Measurements from ENCODE around the gene TMEM238.
"Not testable (repeated sequence)": the region's sequence is repeated elsewhere in the genome, so short reads cannot be mapped to it uniquely, and the experiment has no call there.

TMEM238 gene

GRCh38 chr19:55410168-55410567 is 26.1 kb upstream of the TMEM238 start:
- TF ChIP-seq, protein P1, sequence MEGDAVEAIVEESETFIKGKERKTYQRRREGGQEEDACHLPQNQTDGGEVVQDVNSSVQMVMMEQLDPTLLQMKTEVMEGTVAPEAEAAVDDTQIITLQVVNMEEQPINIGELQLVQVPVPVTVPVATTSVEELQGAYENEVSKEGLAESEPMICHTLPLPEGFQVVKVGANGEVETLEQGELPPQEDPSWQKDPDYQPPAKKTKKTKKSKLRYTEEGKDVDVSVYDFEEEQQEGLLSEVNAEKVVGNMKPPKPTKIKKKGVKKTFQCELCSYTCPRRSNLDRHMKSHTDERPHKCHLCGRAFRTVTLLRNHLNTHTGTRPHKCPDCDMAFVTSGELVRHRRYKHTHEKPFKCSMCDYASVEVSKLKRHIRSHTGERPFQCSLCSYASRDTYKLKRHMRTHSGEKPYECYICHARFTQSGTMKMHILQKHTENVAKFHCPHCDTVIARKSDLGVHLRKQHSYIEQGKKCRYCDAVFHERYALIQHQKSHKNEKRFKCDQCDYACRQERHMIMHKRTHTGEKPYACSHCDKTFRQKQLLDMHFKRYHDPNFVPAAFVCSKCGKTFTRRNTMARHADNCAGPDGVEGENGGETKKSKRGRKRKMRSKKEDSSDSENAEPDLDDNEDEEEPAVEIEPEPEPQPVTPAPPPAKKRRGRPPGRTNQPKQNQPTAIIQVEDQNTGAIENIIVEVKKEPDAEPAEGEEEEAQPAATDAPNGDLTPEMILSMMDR (IDR thresholded peaks at IDR 0.05; ENCODE audit: low read depth, low read length), result no peak
- Histone ChIP-seq H3K27ac (no peak overlapping the region), H3K9me3 (ENCODE audit: severe bottlenecking) (peaks cover 12% of the 10 kb centered on the region), H3K4me3 (ENCODE audit: low read depth, low read length) (no peak overlapping the region), H3K27me3 (ENCODE audit: insufficient read depth, low read depth, severe bottlenecking) (no peaks in the 10 kb centered on the region), H3K36me3 (peaks cover 21% of the 10 kb centered on the region)
- DNase-seq, result no peak

GRCh38 chr19:55409179-55409578 is 25.1 kb upstream of the TMEM238 start:
- not testable (repeated sequence) for H3K4me3 ChIP-seq (ENCODE audit: low read depth, low read length); DNase-seq; H3K27me3 ChIP-seq (ENCODE audit: insufficient read depth, low read depth, severe bottlenecking)
- Histone ChIP-seq H3K9me3 (ENCODE audit: severe bottlenecking) (peaks cover 12% of the 10 kb centered on the region), H3K36me3 (peaks cover 31% of the 10 kb centered on the region), H3K27ac (peak overlapping the region; percentile 100)

DNA sequence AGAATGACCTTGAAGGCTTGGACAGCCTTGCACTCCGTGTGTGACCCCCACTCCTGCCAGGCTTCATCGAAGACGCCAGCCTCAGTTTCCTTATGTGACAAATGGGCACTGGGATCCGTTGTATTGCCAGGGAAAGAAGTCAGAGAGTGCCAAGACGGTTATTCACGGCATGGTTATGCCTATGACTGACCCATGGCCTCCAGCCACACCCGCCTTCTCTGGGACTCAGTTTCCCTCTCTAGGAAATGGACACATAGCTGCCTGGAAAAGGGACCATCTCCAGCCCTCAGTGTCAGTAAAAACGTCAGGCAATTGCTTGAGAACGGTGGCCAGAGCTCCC is 24.4 kb upstream of the TMEM238 start:
- H3K27ac ChIP-seq, result peak overlapping the region; percentile 100
- no peak for DNase-seq
- TF ChIP-seq, protein P1 (IDR thresholded peaks at IDR 0.05; ENCODE audit: low read depth, low read length), result no peak
- H3K36me3 ChIP-seq, result peaks cover 38% of the 10 kb centered on the region
- peaks cover 12% of the 10 kb centered on the region for H3K9me3 ChIP-seq (ENCODE audit: severe bottlenecking)
- H3K27me3 ChIP-seq (ENCODE audit: insufficient read depth, low read depth, severe bottlenecking), result no peaks in the 10 kb centered on the region
- H3K4me3 ChIP-seq (ENCODE audit: low read depth, low read length), result peak overlapping the region; percentile 4

- TF ChIP-seq, protein P1 (IDR thresholded peaks at IDR 0.05; ENCODE audit: low read depth, low read length), result no peak
- Histone ChIP-seq H3K9me3 (ENCODE audit: severe bottlenecking) (peaks cover 12% of the 10 kb centered on the region), H3K4me3 (ENCODE audit: low read depth, low read length) (peak overlapping the region; percentile 94), H3K27ac (peak overlapping the region; percentile 100), H3K36me3 (peaks cover 43% of the 10 kb centered on the region), H3K27me3 (ENCODE audit: insufficient read depth, low read depth, severe bottlenecking) (no peaks in the 10 kb centered on the region)
- DNase-seq, result peak; percentile 98
Observed at GRCh38 chr19:55407800-55408532, 23.9 kb upstream of the TMEM238 start.

GRCh38 chr19:55407550-55407799 is 23.4 kb upstream of the TMEM238 start, which contains the start of gene UBE2S:
Gene UBE2S (minus strand): TSS chr19:55407788. CDS start chr19:55407589, 199 bp downstream.
- not testable (repeated sequence) for DNase-seq; H3K27me3 ChIP-seq (ENCODE audit: insufficient read depth, low read depth, severe bottlenecking)
- Histone ChIP-seq H3K9me3 (ENCODE audit: severe bottlenecking) (peaks cover 12% of the 10 kb centered on the region), H3K27ac (peak within 1 kb of the TSS; percentile 100), H3K4me3 (ENCODE audit: low read depth, low read length) (peak within 1 kb of the TSS; percentile 94), H3K36me3 (peaks cover 48% of the 10 kb centered on the region)

- Histone ChIP-seq H3K27ac (peak overlapping the region; percentile 100), H3K36me3 (peaks cover 53% of the 10 kb centered on the region), H3K4me3 (ENCODE audit: low read depth, low read length) (peak overlapping the region; percentile 94), H3K9me3 (ENCODE audit: severe bottlenecking) (peaks cover 12% of the 10 kb centered on the region), H3K27me3 (ENCODE audit: insufficient read depth, low read depth, severe bottlenecking) (no peaks in the 10 kb centered on the region)
- TF ChIP-seq, protein P1 (IDR thresholded peaks at IDR 0.05; ENCODE audit: low read depth, low read length), result no peak
- DNase-seq, result no peak
Observed at GRCh38 chr19:55406826-55407549, 22.9 kb upstream of the TMEM238 start.
